H1 (cell line): ENCODE results near the gene ITPKB. TPM values are rescaled to one million over a fixed set of nuclear protein-coding genes. Genes with fewer than 3 reads are reported as not detected.

Source experiments
- ATF2 ChIP-seq: IDR thresholded peaks from 2 replicates; pipeline ENCODE4 v1.6.1; 2012; ENCODE audit warnings: low read length, inconsistent platforms
- CBX8 ChIP-seq: fragments of 300-800, 300-1000 bp; sonication (generic); IDR thresholded peaks from 2 replicates; pipeline ENCODE4 v1.7.1; 2016; ENCODE audit warnings: low read depth, low read length, borderline replicate concordance
- EZH2 ChIP-seq: fragments of 200-600 bp; sonication (generic); IDR thresholded peaks from 2 replicates; pipeline ENCODE4 v1.7.1; 2012; ENCODE audit warnings: low read depth, mild to moderate bottlenecking, moderate library complexity, low read length, inconsistent platforms; ENCODE audit not compliant: severe bottlenecking
- POLR2A ChIP-seq, 2 experiments: IDR thresholded peaks; 1 replicate in 1 of 2; 2 replicates in 1 of 2; pipeline ENCODE4 v1.6.1; 2011; ENCODE audit warnings: low read depth in 2 of 2, low read length in 2 of 2, mild to moderate bottlenecking in 2 of 2; ENCODE audit errors: control extremely low read depth in 1 of 2
- polyA plus RNA-seq, 7 experiments: library from polyadenylated mRNA; depleted of rRNA in 3 of 7; stranded (reverse) in 5 of 7; unstranded in 2 of 7; fragments of >200 nt in 5 of 7; fragments of 200-250 nt in 2 of 7; gene quantifications; 1 replicate in 5 of 7; 2 replicates in 1 of 7; 4 replicates in 1 of 7; pipeline versions ENCODE4 v1.2.1 to v1.2.3, GENCODE V29; 2011 to 2013; ENCODE audit warnings: missing spikeins in 2 of 7, mixed read lengths in 2 of 7
- total RNA-seq: library from RNA; stranded (reverse); fragmentation: NEBNext Ultra II Directional; extraction: Animal tissue kit (Norgen Biotek cat#: 25700); gene quantifications from 2 replicates; pipeline ENCODE4 v1.2.1, GENCODE V29; 2021

The ITPKB gene
- total and polyA plus RNA-seq, 2 of the 8 experiments (the other 6 are each of a cell fraction or from before 2014, with no cell fraction given), result 1.7 to 4.8 TPM

GRCh38 chr1:226678251-226678650, 60.8 kb downstream of the ITPKB start (continued):
- TF ChIP-seq ATF2 (no peak), POLR2A (IDR thresholded peaks at IDR 0.05; ENCODE audit: control extremely low read depth in 1 of 2, low read depth in 2 of 2, low read length in 2 of 2) (no peak), EZH2 (no peak), CBX8 (no peak)
